ENCODE measurements around the gene C1QTNF3. TPM values are rescaled to one million over a fixed set of nuclear protein-coding genes. Genes with fewer than 3 reads are reported as not detected.

C1QTNF3 gene
- total RNA-seq, 4 donors from 2014 or later: 7.2 to 33.0 (median 11.4) TPM

DNA sequence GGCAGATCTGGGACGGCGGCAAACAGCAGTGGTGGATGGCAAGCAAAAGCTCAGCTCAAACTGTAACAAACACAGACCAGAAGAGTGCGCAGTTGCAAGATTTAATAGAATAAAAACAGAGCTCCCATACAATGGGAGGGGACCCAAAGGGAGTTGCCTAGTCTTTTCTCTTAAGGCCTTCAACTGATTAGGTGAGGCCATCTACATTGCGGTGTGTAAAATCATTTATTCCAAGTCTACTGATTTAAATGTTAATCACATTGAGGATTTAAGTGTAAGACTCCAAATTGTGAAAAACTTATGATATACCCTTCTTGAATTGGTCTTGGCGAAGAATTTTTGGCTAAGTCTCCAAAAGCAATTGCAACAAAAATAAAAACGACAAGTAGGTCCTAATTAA, 21.6 kb upstream of the C1QTNF3 start:
- Histone ChIP-seq H3K36me3 (no peaks in the 10 kb centered on the region), H3K9me3 (no peaks in the 10 kb centered on the region), H3K4me3 (no peak overlapping the region), H3K4me1 (no peaks in the 10 kb centered on the region), H3K27me3 (no peaks in the 10 kb centered on the region), H3K27ac (no peak overlapping the region)
- TF ChIP-seq, protein P1, sequence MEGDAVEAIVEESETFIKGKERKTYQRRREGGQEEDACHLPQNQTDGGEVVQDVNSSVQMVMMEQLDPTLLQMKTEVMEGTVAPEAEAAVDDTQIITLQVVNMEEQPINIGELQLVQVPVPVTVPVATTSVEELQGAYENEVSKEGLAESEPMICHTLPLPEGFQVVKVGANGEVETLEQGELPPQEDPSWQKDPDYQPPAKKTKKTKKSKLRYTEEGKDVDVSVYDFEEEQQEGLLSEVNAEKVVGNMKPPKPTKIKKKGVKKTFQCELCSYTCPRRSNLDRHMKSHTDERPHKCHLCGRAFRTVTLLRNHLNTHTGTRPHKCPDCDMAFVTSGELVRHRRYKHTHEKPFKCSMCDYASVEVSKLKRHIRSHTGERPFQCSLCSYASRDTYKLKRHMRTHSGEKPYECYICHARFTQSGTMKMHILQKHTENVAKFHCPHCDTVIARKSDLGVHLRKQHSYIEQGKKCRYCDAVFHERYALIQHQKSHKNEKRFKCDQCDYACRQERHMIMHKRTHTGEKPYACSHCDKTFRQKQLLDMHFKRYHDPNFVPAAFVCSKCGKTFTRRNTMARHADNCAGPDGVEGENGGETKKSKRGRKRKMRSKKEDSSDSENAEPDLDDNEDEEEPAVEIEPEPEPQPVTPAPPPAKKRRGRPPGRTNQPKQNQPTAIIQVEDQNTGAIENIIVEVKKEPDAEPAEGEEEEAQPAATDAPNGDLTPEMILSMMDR (IDR thresholded peaks at IDR 0.05): no peak
- TF ChIP-seq POLR2A (IDR thresholded peaks at IDR 0.05): no peak
- no peak for DNase-seq

DNA sequence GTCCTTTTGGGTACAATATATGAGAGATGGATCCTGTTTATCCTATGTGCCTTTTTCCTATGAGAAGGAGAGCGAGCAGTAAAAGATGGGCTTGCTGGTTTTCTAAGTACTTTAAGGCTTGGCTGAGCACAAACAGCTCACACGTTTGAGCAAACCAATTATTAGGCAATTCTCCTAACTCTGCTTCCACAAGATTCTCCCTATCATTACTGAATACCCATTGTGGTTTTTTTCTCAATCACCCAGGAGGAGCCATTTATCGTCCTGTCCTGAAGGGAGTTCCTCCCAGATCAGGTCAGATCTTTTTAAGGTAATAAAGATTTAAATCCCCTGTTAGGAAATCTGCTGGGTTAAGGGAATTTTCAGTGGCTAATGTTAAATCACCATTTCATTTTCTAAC, 19.4 kb upstream of the C1QTNF3 start:
- no peak overlapping the region for H3K4me3 ChIP-seq

DNA sequence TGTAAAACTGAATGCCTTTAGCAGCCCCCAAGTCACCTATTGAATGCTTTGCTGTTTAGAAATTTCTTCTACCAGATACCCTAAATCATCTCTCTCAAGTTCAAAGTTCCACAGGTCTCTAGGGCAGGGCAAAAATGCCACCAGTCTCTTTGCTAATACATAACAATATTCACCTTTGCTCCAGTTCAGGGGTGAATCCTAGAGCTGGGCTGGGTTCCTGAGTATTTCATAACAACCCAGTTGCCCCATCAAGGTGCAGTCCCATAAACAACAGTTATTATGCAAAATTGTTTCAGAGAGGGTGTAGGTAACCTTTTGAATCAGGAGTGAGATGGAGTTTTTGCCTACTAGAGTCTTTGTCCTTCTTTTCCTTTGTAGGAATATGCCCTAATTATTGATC, 19.0 kb upstream of the C1QTNF3 start:
- TF ChIP-seq POLR2A (IDR thresholded peaks at IDR 0.05): no peak
- TF ChIP-seq, protein P1 (IDR thresholded peaks at IDR 0.05): no peak
- DNase-seq: peak in 1 of 3 donors; percentile 48
- Histone ChIP-seq H3K9me3 (no peaks in the 10 kb centered on the region), H3K4me3 (no peak overlapping the region), H3K27ac (no peak overlapping the region), H3K27me3 (no peaks in the 10 kb centered on the region), H3K4me1 (no peaks in the 10 kb centered on the region), H3K36me3 (no peaks in the 10 kb centered on the region)

More for the DNA sequence above, 19.4 kb upstream of the C1QTNF3 start:
- H3K4me1 ChIP-seq: no peaks in the 10 kb centered on the region
- TF ChIP-seq, protein P1 (IDR thresholded peaks at IDR 0.05): no peak
- no peak for TF ChIP-seq POLR2A (IDR thresholded peaks at IDR 0.05)
- no peak overlapping the region for H3K27ac ChIP-seq
- H3K9me3 ChIP-seq: no peaks in the 10 kb centered on the region
- no peaks in the 10 kb centered on the region for H3K27me3 ChIP-seq
- DNase-seq: no peak
- H3K36me3 ChIP-seq: no peaks in the 10 kb centered on the region

DNA sequence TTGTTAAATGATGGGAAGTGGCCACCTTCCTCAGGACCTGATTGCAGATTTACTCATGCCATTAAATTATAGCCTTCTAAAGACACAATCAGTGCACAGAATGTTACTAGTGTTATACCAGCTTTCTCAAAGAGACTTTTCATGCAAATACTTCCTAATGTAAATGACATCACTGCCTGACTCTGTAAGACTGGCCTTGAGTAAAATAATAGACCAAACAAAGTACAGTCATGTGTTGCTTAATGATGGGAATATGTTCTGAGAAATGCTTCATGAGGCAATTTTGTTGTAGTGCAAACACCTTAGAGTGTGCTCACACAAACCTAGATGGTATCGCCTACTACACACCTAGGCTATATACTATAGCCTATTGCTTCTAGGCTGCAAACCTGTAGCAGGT, 17.0 kb upstream of the C1QTNF3 start:
- Histone ChIP-seq H3K27ac (no peak overlapping the region), H3K4me1 (no peaks in the 10 kb centered on the region), H3K36me3 (no peaks in the 10 kb centered on the region), H3K27me3 (no peaks in the 10 kb centered on the region), H3K9me3 (no peaks in the 10 kb centered on the region), H3K4me3 (no peak overlapping the region)
- no peak for DNase-seq
- TF ChIP-seq, protein P1 (IDR thresholded peaks at IDR 0.05): no peak
- TF ChIP-seq POLR2A (IDR thresholded peaks at IDR 0.05): no peak

DNA sequence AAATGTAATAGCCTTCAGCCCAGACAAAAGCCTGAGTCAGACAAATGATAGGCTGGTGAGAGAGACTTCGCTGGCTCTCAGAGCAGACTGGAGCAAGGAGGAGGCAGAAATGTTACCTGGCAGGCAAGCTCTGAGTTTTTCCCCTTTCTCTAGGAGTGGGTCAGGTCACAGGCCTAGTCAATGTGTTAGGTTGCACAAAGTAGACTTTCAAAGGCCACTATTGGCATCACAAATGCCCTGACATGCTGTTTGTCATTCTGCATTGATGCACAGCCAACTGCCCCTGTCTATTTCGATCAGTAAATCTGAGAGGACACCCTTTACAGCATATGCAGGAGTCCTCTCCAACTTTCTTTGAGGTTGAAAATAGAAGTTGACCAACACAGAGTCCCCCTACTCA, 15.5 kb upstream of the C1QTNF3 start:
- no peaks in the 10 kb centered on the region for H3K27me3 ChIP-seq
- H3K4me1 ChIP-seq: no peaks in the 10 kb centered on the region
- no peak for TF ChIP-seq POLR2A (IDR thresholded peaks at IDR 0.05)
- TF ChIP-seq, protein P1 (IDR thresholded peaks at IDR 0.05): no peak
- no peaks in the 10 kb centered on the region for H3K36me3 ChIP-seq
- no peaks in the 10 kb centered on the region for H3K9me3 ChIP-seq
- no peak for DNase-seq
- H3K27ac ChIP-seq: no peak overlapping the region
- no peak overlapping the region for H3K4me3 ChIP-seq

DNA sequence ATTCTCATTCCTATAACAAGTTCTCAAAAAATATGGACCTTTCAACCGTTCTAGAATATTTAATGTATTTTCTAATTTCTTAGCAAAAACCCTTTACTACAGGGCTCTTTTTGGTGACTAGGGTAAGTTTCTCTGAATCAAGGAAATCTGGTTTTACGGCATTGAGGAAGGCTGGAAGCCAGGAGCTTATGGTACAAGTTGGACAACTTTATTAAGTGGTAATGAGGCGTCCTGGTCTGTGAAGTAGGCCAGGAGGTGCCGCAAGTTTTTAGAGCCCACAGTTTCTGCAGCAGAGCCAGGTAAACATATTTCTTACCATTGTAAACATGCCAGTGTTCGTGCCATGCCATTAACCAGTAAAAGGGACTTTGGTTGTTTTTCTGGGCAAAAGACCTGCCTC, 14.6 kb upstream of the C1QTNF3 start:
- no peak overlapping the region for H3K27ac ChIP-seq
- TF ChIP-seq, protein P1 (IDR thresholded peaks at IDR 0.05): no peak
- no peak for TF ChIP-seq POLR2A (IDR thresholded peaks at IDR 0.05)
- DNase-seq: no peak
- H3K4me1 ChIP-seq: no peaks in the 10 kb centered on the region
- no peaks in the 10 kb centered on the region for H3K27me3 ChIP-seq
- no peak overlapping the region for H3K4me3 ChIP-seq
- H3K9me3 ChIP-seq: no peaks in the 10 kb centered on the region
- no peaks in the 10 kb centered on the region for H3K36me3 ChIP-seq
